ENCODE data around the gene ATG4B. TPM values are rescaled to one million over a fixed set of nuclear protein-coding genes. Genes with fewer than 3 reads are reported as not detected.
A peak's percentile ranks its signal among the peaks of the same experiment; 100 is the strongest.

ATG4B gene
- total and polyA plus RNA-seq, 9 donors = 37.1 to 70.4 (median 53.3) TPM

DNA sequence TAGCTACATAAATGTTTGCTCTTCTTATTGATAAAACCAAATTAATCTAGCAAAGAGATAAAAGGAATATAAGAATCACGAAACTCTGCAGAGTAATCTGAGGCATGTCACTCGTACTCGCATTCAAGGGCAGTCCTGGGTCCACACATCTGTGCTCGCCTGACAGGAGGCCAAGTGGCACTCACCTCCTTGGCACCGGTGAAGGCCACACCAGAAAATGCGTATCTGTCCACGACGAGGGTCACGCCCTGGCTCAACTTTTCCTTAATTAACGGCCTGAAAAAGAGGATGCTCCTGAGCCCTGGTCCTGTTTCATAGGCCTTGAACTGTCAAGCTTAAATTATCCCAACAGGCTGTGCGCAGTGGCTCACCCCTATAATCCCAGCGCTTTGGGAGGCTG lies 42.6 kb downstream of the ATG4B start:
- DNase-seq = no peak
- intact Hi-C loops (cut with DNase I) = no loop called here
- Histone ChIP-seq H3K36me3 (no peaks in the 10 kb centered on the region), H3K27me3 (no peaks in the 10 kb centered on the region), H3K4me1 (ENCODE audit: insufficient read depth) (peaks cover 2% of the 10 kb centered on the region), H3K27ac (no peak overlapping the region), H3K4me3 (no peak overlapping the region), H3K9me3 (no peaks in the 10 kb centered on the region)
- TF ChIP-seq POLR2A (IDR thresholded peaks at IDR 0.05) (no peak), EP300 (IDR thresholded peaks at IDR 0.05) (no peak)
- TF ChIP-seq, protein P1, sequence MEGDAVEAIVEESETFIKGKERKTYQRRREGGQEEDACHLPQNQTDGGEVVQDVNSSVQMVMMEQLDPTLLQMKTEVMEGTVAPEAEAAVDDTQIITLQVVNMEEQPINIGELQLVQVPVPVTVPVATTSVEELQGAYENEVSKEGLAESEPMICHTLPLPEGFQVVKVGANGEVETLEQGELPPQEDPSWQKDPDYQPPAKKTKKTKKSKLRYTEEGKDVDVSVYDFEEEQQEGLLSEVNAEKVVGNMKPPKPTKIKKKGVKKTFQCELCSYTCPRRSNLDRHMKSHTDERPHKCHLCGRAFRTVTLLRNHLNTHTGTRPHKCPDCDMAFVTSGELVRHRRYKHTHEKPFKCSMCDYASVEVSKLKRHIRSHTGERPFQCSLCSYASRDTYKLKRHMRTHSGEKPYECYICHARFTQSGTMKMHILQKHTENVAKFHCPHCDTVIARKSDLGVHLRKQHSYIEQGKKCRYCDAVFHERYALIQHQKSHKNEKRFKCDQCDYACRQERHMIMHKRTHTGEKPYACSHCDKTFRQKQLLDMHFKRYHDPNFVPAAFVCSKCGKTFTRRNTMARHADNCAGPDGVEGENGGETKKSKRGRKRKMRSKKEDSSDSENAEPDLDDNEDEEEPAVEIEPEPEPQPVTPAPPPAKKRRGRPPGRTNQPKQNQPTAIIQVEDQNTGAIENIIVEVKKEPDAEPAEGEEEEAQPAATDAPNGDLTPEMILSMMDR (IDR thresholded peaks at IDR 0.05) = no peak
- 82 to 90% (median 85%) methylated on average over 12 of the region's 12 CpGs for WGBS, 3 donors

DNA sequence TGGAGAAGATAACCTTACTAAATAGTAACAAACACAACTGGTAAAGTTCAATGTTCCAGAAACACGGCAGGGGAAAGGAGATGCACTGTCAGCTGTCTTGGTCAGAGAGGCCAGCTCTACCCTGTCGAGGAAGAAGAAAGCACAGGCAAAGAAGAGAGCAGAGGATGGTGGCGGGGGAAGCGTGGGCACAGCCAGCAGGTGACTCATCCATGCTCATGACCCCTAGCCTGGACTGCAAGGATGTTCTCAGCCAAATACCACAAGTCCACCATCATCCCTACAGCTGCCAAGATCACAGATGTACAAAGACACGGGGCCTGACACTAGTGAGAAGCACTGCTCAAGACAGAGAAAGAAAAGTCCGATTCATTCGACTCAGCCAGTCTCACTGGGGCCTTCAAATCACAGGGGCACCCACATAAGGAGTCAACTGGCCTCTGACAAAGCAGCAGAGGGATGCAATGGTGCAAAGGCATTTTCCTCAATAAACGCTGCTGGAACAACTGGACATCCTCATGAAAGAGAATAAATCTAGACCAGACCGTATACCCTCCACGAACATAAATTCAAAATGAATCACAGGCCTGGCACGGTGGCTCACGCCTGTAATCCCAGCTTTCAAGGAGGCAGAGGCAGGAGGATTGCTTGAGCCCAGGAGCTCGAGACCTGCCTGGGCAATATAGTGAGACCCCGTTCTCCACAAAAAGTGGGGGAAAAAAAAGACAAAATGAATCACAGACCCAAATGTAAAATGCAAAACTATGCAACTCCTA lies 43.5 kb downstream of the ATG4B start:
- Histone ChIP-seq H3K27me3 (no peaks in the 10 kb centered on the region), H3K27ac (no peak overlapping the region), H3K9me3 (no peaks in the 10 kb centered on the region), H3K4me3 (no peak overlapping the region), H3K36me3 (no peaks in the 10 kb centered on the region), H3K4me1 (ENCODE audit: insufficient read depth) (peaks cover 2% of the 10 kb centered on the region)
- intact Hi-C loops (cut with DNase I) = no loop called here
- DNase-seq = peak in 3 of 5 donors; percentile 51 to 63 (median 57)
- TF ChIP-seq POLR2A (IDR thresholded peaks at IDR 0.05) (no peak), EP300 (IDR thresholded peaks at IDR 0.05) (no peak)
- TF ChIP-seq, protein P1 (IDR thresholded peaks at IDR 0.05) = no peak
- WGBS, 3 donors = 48 to 52% (median 52%) methylated on average over 14 of the region's 14 CpGs

DNA sequence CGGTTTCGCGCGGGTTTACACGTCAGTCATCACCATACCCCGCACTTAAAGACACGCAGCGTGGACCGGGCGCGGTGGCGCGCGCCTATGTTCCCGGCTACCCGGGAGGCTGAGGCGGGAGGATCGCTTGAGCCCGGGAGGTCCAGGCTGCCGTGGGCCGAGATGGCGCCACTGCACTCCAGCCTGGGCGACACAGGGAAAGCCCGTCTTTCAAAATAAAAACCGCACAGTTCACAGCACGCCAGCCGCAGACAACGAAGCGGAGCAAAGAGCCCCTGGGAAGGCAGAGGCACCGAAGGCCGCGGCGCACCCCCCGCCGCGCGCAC lies 48.8 kb downstream of the ATG4B start:
- intact Hi-C loops (cut with DNase I) = no loop called here
- DNase-seq = peak in 1 of 5 donors; percentile 51
- no peaks in the 10 kb centered on the region for H3K36me3 ChIP-seq
- 0 to 1% (median 1%) methylated on average over 34 to 37 of the region's 37 CpGs for whole genome bisulfite sequencing, 3 donors
- no peaks in the 10 kb centered on the region for H3K4me1 ChIP-seq (ENCODE audit: insufficient read depth)
- no peaks in the 10 kb centered on the region for H3K27me3 ChIP-seq
- peak overlapping the region; percentile 99 for H3K4me3 ChIP-seq
- H3K9me3 ChIP-seq = no peaks in the 10 kb centered on the region
- peak overlapping the region; percentile 39 to 87 for H3K27ac ChIP-seq
- no peak for TF ChIP-seq POLR2A (IDR thresholded peaks at IDR 0.05)
- TF ChIP-seq, protein P1 (IDR thresholded peaks at IDR 0.05) = no peak
- no peak for TF ChIP-seq EP300 (IDR thresholded peaks at IDR 0.05)

DNA sequence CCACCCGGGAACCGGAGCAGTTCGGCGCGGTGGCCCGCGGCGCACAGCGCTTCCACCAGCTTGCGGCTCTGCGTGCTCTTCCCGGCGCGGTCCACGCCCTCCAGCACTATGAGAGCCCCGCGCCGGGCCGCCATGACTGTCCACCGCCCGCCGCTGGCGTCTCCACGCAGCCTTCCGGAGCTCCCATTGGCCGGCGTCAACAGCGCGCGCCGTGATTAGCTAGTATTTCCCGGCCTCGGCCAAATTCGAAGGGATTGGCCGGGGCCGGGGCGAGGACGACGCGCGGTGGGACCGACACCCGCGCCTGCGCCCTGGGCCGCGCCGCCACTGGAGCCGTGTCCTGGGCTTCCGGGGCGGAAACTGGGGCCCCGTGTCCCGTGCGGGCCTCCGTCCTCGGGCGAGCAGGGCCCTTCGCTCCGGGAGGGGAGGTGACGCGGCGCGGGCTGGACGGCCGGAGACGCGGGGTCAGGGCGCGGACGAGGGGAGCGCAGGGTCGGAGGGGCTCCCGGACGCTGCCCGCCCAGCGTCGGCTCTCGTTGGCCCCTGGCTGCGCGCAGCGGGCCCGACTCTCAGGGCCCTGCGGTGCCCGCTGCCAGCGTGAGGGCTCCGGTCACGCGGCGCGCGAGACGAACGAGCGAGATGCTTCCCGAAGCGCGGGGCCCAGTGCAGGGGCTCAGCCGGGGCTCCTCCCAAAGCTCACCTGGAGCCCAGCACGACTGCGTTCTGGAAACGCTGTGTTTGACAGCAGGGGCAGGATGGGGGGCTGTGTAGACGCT lies 49.3 kb downstream of the ATG4B start, which contains the start of gene DTYMK:
DTYMK (minus strand) TSS at position 166 of the 776 bp plus-strand sequence; CDS start at position 134, 32 bp downstream.
- TF ChIP-seq POLR2A (IDR thresholded peaks at IDR 0.05) = peak; percentile 84
- TF ChIP-seq, protein P1 (IDR thresholded peaks at IDR 0.05) = no peak
- intact Hi-C loops (cut with DNase I) = no loop called here
- peak; percentile 93 to 97 (median 94) for DNase-seq
- H3K4me3 ChIP-seq = peak within 1 kb of the TSS; percentile 99
- WGBS, 3 donors = 0 to 1% (median 0%) methylated on average over 56 to 102 of the region's 102 CpGs
- H3K4me1 ChIP-seq (ENCODE audit: insufficient read depth) = no peaks in the 10 kb centered on the region
- H3K36me3 ChIP-seq = no peaks in the 10 kb centered on the region
- H3K9me3 ChIP-seq = no peaks in the 10 kb centered on the region
- no peaks in the 10 kb centered on the region for H3K27me3 ChIP-seq
- peak within 1 kb of the TSS; percentile 87 for H3K27ac ChIP-seq

Measured in ovary (tissue), 9 donors.